GM18858 (cell line): ENCODE measurements around the gene SLFN5.
A peak's percentile ranks its signal among the peaks of the same experiment; 100 is the strongest.
"Not testable (repeated sequence)": the region's sequence is repeated elsewhere in the genome, so short reads cannot be mapped to it uniquely, and the experiment has no call there.

Experiments
- ATAC-seq: cut with Tn5 transposase; IDR thresholded peaks from one replicate; pipeline ENCODE4 v1.9.1; 2021; ENCODE audit not compliant: unreplicated experiment

Gene SLFN5

DNA sequence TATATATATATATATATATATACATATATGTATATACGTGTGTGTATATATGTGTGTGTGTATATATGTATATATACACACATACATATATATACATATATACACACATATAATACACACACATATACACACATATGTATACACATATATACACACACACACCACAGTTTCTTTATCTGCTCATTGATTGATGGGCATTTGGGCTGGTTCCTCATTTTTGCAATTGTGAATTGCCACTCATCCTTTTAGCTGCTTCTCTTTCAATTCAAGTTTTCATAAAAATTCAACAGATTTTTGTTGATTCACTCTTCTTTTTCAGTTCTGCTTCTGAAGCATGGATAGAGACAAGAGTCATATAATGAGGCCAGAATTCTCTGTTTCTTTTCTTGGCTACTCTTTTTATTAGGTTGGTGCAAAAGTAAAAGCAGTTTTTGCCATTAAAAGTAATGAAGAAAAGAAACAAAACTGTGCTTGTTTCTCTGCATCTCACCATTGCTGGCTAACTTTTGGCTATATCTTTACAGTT is 44.5 kb downstream of the SLFN5 start:
- ATAC-seq = no peak

DNA sequence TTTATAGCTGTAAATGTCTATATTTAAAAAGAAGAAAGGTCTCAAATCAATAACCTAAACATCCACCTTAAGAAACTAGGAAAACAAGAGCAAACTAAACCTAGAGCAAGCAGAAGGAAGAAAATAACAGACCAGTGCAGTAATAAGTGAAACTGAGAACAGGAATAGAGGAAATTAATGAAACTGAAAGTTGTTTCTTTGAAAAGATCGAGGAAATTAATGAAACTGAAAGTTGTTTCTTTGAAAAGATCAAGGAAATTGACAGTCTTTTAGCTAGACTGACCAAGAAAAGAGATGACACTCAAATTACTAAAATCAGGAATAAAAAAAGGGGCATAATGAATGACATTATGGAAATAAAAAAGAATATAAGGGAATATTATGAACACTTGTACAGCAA is 46.4 kb downstream of the SLFN5 start:
- no peak for ATAC-seq

DNA sequence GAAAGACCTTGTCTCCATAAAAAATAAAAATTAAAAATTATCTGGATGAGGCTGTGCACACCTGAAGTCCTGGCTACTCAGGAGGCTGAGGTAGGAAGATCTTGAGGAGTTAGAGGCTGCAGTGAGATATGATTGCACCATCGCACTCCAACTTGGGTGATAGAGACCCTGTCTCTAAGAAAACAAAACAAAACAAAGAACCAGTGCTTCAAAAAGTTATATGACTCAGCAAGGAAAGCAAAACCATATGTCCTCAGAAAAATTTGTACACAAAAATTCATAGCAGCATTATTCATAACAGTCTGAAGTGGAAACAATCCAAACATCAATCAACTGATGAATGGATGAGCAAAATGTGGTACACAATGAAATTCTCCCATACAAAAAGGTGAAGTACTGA is 48.9 kb downstream of the SLFN5 start:
- ATAC-seq = no peak

DNA sequence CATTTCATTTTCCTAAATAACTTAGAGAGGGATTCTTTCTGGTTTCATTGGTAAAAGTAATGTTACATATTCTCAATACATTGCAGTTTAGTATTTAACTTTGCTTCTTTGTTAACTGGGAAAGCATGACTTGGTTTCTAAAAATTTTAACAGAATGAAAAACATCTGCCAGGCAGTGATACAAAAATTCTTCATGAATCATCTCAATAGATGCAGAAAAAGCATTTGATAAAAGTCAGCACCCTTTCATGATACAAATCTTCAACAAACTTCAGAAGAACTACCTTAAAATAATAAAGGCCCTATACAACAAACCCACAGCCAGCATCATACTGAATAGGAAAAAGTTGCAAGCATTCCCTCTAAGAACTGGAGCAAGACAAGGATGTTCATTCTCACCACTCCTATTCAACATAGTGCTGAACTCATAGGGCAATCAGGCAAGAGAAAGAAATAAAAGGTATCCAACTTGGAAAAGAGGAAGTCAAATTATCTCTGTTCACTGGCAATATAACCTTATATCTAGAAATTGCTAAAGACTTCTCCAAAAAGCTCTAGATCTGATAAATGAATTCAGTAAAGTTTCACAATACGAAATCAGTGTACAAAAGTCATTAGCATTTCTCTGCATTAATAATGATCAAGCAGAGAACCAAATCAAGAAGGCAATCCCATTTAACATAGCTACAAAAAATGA is 50.4 kb downstream of the SLFN5 start:
- ATAC-seq = no peak

DNA sequence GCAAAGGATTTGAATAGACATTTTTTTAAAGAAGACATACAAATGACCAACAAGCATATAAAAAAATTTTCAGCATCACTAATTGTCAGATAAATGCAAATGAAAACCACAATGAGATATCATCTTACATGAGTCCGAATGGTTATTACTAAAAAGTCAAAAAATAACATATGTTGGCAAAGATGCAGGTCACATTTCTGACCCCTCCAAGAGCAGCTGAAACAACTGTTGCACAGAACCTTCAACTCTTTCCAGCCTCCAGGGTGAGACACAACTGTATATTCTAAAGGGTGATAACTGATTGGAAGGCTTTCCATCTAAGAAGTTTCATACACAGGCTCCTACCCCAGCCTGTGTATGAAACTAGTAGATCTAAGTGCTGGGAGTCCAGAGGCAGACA is 51.9 kb downstream of the SLFN5 start:
- ATAC-seq = no peak

DNA sequence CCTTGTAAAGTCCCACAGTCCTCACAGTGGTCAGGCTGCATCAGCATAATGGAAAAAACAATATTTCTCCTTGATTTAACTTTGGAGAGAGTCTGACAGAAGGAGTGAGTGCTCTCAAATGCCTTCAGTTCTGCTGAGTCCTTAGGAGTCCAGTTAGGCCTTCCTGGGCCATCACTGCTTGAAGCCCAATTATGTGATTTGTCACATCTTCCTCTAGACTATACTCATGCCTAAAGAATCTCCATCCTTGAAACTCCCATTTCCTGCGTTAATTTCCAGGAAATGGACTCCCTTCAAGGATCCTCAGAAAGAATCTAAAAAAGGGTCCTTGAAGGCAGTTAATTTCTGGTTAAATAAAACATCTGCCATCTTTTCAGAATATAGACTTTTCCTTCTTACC is 52.8 kb downstream of the SLFN5 start:
- ATAC-seq = no peak

DNA sequence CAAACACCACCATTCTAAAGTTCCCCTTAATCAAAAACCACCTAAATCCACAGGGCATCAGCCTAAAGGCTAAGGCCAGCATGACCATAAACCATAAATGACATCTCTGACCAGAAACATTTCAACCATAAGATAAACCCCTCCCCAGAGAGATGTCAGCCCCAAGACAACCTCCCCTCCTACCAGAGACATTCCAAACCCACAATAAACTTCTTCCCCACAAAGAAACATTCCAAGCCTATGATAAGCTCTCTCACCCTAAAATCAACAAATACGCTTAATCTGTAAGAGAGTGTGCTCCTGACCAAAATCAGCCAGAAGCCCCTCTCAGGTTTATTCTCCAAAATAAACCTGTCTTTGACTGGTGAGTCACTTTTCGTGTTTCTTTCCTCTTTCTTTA is 54.8 kb downstream of the SLFN5 start:
- ATAC-seq = no peak

DNA sequence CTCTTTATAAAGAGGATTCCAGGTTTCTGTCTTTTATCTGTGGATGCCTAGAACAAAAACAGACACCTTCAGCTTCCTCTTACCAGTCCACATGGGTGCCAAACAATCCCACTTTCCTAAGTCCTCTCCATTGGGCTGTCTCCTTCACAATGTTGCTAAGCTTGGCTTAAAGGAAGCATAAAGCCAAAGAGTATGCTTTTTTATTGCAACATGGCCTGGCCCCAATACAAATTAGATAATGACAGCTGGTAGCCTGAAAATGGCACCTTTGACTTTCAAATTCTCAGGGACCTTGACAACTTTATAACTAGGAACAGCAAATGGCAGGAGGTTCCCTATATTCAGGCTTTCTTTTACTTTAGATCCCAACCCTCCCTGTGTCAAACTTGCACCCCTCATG is 55.8 kb downstream of the SLFN5 start:
- no peak for ATAC-seq

DNA sequence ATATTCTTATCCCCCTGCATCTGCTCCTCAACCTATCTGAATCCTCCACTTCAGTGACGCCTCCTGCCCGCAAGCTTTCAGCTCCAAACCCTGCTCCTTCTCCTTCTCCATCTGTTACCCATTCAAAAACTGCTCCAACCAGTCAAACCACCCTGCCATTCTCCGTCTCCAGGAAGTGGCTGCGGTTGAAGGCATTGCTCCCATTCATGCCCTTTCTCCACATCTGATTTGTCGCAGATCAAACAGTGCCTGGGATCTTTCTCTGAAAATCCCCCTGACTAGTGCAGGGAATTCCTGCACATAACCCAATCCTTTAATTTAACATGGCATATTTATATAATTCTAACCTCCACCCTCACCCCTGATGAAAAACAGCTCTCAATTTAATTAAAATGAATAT is 56.3 kb downstream of the SLFN5 start:
- no peak for ATAC-seq

DNA sequence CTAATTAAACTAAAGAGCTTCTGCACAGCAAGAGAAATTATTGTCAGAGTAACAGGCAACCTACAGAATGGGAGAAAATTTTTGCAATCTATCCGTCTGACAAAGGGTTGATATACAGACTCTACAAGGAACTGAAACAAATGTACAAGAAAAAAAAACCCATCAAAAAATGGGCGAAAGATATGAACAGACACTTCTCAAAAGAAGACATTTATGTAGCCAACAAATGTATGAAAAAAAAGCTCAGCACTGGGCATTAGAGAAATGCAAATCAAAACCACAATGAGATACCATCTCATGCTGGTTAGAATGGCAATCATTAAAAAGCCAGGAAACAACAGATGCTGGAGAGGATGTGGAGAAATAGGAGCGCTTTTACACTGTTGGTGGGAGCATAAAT is 66.5 kb downstream of the SLFN5 start:
- ATAC-seq = not testable (repeated sequence)

DNA sequence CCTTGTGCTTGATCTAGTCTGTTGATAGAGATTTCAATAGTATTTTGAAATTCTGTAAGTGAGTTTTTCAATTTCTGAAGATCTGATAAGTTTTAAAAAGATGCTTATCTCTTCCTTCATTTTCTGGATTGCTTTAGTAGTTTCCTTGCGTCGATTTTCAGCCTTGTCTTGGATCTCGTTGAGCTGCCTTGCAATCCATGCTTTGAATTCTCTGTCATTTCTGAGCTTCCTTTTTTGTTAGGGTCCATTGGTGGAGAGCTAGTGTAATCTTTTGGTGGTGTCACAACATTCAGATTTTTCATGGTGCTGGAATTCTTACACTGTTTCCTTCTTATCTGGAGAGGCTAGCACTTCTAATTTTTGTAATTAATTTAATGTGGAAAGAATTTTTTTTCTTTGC is 69.5 kb downstream of the SLFN5 start:
- ATAC-seq = no peak

DNA sequence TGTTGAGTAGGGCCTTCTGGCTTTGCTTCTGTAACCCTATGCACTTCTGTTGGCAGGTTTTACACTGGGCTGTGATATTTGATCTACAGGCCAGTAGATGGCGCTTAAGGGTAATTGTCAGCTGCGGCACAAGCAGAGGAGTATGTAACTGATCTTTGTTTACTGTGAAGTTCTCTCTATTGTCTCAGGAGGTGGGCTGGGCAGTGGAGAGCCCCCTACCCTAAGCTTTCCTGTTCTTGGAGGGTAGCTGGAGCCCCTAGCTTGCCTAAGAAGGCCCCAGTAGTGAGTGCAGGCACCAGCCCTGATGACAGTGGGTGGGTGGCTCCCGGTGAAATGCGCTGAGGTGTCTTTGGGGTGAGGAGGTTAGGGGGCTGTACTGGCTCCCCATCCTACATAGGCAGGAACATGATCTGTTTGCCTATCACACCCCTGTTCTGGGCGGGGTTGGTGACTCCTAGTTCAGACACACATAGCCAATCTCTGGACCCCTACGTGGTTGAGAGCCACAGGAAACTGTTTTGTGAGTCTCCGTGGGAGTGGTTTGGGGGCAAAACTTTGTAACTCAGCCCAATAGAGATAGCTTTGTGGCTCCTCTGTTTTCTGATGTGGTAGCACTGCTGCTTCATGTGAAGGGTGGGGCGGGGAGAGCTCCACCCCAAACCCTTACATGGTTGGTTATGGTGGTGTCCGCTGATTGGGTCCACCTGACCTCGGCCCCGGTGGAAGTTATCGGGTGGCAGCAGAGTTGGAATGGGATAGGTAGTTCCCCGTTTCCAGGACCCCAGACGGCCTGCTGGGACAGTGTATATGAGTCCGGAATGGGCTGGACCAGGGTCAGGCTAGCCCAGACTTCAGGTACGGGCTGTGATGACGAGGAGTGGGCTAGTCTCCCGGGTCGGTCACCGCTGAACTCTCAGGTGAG is 70.2 kb downstream of the SLFN5 start:
- peak; percentile 53 for ATAC-seq

DNA sequence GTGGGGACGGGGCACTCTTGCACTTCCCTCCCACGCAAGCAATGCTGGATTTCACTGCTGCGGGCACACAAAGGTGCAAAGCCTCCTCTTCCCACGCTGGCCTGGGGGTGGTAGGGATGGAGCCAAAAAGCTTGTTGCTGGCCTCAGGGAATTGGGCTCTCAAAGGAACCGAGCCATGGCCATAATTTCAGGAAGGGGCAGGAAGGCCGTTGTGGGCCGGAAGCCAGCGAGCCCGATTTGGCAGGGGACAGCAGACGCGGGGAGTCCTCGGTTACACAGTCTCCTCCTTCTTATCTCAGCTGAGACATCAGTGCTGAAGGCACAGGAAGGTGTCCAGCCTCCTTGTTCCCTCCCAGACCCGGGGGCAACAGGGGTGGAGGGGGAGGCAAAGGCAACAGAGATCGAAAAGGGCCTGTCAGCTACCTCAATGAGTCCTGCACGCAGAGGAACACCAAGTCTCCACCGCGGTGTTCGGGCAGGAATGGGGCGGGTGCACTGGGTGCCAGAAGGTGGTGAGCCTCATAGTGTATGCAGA is 71.1 kb downstream of the SLFN5 start:
- no peak for ATAC-seq

DNA sequence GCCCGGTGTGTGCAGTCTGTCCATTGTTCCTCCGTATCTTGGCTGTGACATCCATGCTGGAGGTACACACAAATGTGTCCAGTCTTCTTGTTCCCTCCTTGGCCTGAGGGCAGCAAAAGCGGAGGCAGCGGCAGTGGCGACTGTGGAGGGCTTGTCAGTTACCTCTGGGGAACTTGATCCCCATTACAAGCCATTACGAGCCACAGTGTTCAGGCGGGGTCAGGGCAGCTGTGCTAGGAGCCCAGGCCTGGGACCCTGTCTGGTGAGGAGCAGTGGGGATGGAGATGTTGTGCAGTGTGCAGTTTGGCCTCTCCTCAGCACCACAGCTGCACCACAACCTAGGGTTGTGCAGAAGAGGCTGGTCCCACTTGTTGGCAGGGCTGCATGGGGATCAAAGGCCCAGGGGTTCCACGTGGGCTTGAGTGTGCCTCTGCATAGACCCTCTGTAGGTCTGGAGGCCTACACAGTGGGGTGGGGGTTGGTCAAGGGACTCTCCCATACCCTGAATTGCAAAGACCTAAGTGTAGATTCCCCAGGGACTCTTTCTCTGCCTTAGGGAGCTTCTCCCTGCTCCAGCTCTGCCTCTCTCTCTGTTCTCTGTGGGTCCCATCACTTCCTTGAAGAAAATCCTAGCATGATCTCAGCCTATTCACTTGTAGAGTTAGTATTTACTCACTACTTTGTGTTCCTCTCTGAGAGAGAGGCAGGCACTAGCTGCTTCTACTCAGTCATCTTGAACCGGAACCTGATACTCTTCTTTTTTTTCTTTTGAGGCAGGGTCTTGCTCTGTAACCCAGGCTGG is 71.7 kb downstream of the SLFN5 start:
- no peak for ATAC-seq

DNA sequence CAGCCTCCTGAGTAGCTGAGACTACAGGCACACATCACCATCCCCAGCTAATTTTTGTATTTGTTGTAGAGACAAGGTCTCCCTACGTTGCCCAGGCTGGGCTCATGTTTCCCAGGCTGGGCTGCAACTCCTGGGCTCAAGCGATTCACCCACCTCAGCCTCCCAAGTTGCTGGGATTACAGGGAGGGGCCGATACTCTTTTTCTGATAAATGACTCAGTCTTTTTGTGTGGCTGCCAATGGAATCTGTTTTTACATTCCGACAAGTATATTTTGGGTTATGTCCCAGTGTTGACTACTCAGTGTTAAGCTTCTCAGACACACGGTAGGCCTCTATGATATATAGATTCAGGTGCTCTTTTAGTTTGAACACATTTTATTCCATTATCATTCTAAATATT is 72.4 kb downstream of the SLFN5 start:
- no peak for ATAC-seq

DNA sequence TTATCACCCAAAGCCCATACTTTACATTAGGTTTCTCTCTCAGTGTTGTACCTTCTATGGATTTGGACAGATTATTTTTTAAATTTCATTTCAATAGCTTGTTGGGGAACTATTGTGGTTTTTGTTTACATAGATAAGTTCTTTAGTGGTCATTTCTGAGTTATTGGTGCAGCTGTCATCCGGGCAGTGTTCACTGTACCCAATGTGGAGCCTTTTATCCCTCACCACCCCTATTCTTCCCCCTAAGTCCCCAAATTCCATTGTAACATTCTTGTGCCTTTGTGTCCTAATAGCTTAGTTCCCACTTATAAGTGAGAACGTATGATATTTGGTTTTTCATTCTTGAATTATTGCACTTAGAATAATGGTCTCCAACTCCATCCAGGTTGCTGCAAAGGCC is 73.1 kb downstream of the SLFN5 start:
- ATAC-seq = no peak

DNA sequence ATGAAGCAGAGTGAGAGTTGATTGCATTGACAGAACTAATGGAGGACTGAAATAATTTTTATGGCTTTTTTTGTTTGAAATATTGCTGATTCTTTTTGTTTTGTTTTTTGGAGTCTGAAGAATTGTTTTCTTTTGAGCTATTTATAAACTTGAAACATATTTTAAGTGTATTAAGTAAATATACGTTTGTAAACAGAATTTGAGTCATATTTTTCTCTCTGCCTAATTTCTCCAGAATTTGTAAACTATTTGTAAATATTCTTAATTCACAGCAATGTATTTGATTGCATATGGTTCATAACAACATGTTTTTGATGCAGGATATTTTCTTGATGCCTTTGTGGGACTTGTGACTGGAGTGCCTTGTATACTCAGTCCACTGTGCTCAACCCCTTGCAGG is 79.9 kb downstream of the SLFN5 start:
- ATAC-seq = no peak
